HEK293 (cell line): ENCODE measurements around the gene BCAS3.

Source experiments
- CTCF ChIA-PET: fragments of 350-600 bp; formaldehyde crosslinking; extraction: SDS; loops from one replicate; lab custom pipeline; 2021; ENCODE audit warnings: antibody characterized with exemption; lab: Yijun Ruan, JAX
- POLR2A ChIA-PET: fragments of 300-600 bp; formaldehyde crosslinking; extraction: SDS; loops from one replicate; lab custom pipeline; 2020; ENCODE audit warnings: antibody characterized with exemption, inconsistent platforms; lab: Yijun Ruan, JAX
- H3K27ac ChIP-seq: fragments of 200-500 bp; sonication (Bioruptor generic); 2 replicates; pipeline ENCODE4 v1.5.1; 2014; ENCODE audit warnings: low read depth, low read length, control low read depth, inconsistent platforms; ENCODE audit errors: extremely low read depth
- H3K36me3 ChIP-seq, 2 experiments: fragments of 200-500 bp in 1 of 2; sonication (Bioruptor generic) in 1 of 2; 1 replicate in 1 of 2; 2 replicates in 1 of 2; pipeline ENCODE4 v1.5.1; 2014 to 2017; ENCODE audit warnings: inconsistent platforms in 2 of 2, low read length in 2 of 2; ENCODE audit not compliant: control insufficient read depth in 2 of 2, insufficient read depth in 1 of 2
- H3K4me1 ChIP-seq: fragments of 200-500 bp; sonication (Bioruptor generic); 2 replicates; pipeline ENCODE4 v1.5.1; 2014; ENCODE audit warnings: mild to moderate bottlenecking, low read length, inconsistent platforms; ENCODE audit not compliant: control insufficient read depth, insufficient read depth
- H3K4me3 ChIP-seq: 2 replicates; pipeline ENCODE4 v1.5.1; 2011; ENCODE audit warnings: low read depth, mild to moderate bottlenecking, control low read depth, low read length, moderate library complexity
- H3K9me3 ChIP-seq: fragments of 200-500 bp; sonication (Bioruptor generic); 2 replicates; pipeline ENCODE4 v1.5.1; 2014; ENCODE audit warnings: low read depth, low read length, inconsistent platforms; ENCODE audit not compliant: control insufficient read depth, insufficient read depth
- AEBP2 ChIP-seq: fragments of 450-650 bp; formaldehyde crosslinking; IDR thresholded peaks from 2 replicates; pipeline ENCODE4 v1.5.1; 2016; ENCODE audit warnings: missing biosample characterization, missing genetic modification characterization, borderline replicate concordance
- EGR2 ChIP-seq: fragments of 450-650 bp; formaldehyde crosslinking; IDR thresholded peaks from 2 replicates; pipeline ENCODE4 v1.5.1; 2016; ENCODE audit warnings: low read depth, missing biosample characterization, missing genetic modification characterization
- ELK4 ChIP-seq: IDR thresholded peaks from 2 replicates; pipeline ENCODE4 v1.6.1; 2011; ENCODE audit warnings: mild to moderate bottlenecking, low read depth, low read length, borderline replicate concordance
- KLF10 ChIP-seq: fragments of 450-650 bp; IDR thresholded peaks from 2 replicates; pipeline ENCODE4 v1.5.1; 2018; ENCODE audit warnings: missing biosample characterization, mild to moderate bottlenecking, missing genetic modification characterization
- PATZ1 ChIP-seq: fragments of 450-650 bp; formaldehyde crosslinking; IDR thresholded peaks from 2 replicates; pipeline ENCODE4 v1.5.1; 2016; ENCODE audit warnings: missing biosample characterization, missing genetic modification characterization
- RBAK ChIP-seq: fragments of 450-650 bp; formaldehyde crosslinking; IDR thresholded peaks from 2 replicates; pipeline ENCODE4 v1.5.1; 2016; ENCODE audit warnings: missing biosample characterization, missing genetic modification characterization
- REPIN1 ChIP-seq: fragments of 450-650 bp; formaldehyde crosslinking; IDR thresholded peaks from 2 replicates; pipeline ENCODE4 v1.5.1; 2017; ENCODE audit warnings: missing biosample characterization, missing genetic modification characterization, low read depth
- SCRT2 ChIP-seq: fragments of 450-650 bp; formaldehyde crosslinking; IDR thresholded peaks from 2 replicates; pipeline ENCODE4 v1.5.1; 2016; ENCODE audit warnings: missing biosample characterization, missing genetic modification characterization
- WT1 ChIP-seq: fragments of 450-650 bp; formaldehyde crosslinking; IDR thresholded peaks from 2 replicates; pipeline ENCODE4 v1.5.1; 2016; ENCODE audit warnings: missing biosample characterization, missing genetic modification characterization
- YY1 ChIP-seq: fragments of 450-650 bp; formaldehyde crosslinking; IDR thresholded peaks from 2 replicates; pipeline ENCODE4 v1.5.1; 2018; ENCODE audit warnings: missing biosample characterization, missing genetic modification characterization
- ZBTB1 ChIP-seq: fragments of 450-650 bp; formaldehyde crosslinking; IDR thresholded peaks from 2 replicates; pipeline ENCODE4 v1.5.1; 2016; ENCODE audit warnings: missing biosample characterization, missing genetic modification characterization
- ZBTB8A ChIP-seq: fragments of 450-650 bp; formaldehyde crosslinking; IDR thresholded peaks from 2 replicates; pipeline ENCODE4 v1.5.1; 2016; ENCODE audit warnings: missing biosample characterization, missing genetic modification characterization
- ZNF140 ChIP-seq: fragments of 450-650 bp; formaldehyde crosslinking; IDR thresholded peaks from 2 replicates; pipeline ENCODE4 v1.5.1; 2016; ENCODE audit warnings: missing biosample characterization, missing genetic modification characterization
- ZNF146 ChIP-seq: fragments of 450-650 bp; formaldehyde crosslinking; IDR thresholded peaks from 2 replicates; pipeline ENCODE4 v1.5.1; 2016; ENCODE audit warnings: missing biosample characterization, missing genetic modification characterization
- ZNF221 ChIP-seq: fragments of 450-650 bp; formaldehyde crosslinking; IDR thresholded peaks from 2 replicates; pipeline ENCODE4 v1.5.1; 2017; ENCODE audit warnings: missing biosample characterization, missing genetic modification characterization, borderline replicate concordance
- ZNF266 ChIP-seq: fragments of 450-650 bp; formaldehyde crosslinking; IDR thresholded peaks from 2 replicates; pipeline ENCODE4 v1.5.1; 2016; ENCODE audit warnings: missing biosample characterization, missing genetic modification characterization, low read depth
- ZNF362 ChIP-seq: fragments of 450-650 bp; formaldehyde crosslinking; IDR thresholded peaks from 2 replicates; pipeline ENCODE4 v1.5.1; 2016; ENCODE audit warnings: missing biosample characterization, missing genetic modification characterization
- ZNF394 ChIP-seq: fragments of 450-650 bp; formaldehyde crosslinking; IDR thresholded peaks from 2 replicates; pipeline ENCODE4 v1.5.1; 2016; ENCODE audit warnings: missing biosample characterization, missing genetic modification characterization, mild to moderate bottlenecking, moderate library complexity, borderline replicate concordance
- ZNF473 ChIP-seq: fragments of 450-650 bp; formaldehyde crosslinking; IDR thresholded peaks from 2 replicates; pipeline ENCODE4 v1.5.1; 2017; ENCODE audit warnings: missing biosample characterization, missing genetic modification characterization
- ZNF513 ChIP-seq: fragments of 450-650 bp; IDR thresholded peaks from 2 replicates; pipeline ENCODE4 v1.5.1; 2018; ENCODE audit warnings: missing biosample characterization, missing genetic modification characterization
- ZNF561 ChIP-seq: fragments of 450-650 bp; IDR thresholded peaks from 2 replicates; pipeline ENCODE4 v1.5.1; 2018; ENCODE audit warnings: missing biosample characterization, missing genetic modification characterization, borderline replicate concordance
- ZNF585B ChIP-seq: fragments of 450-650 bp; formaldehyde crosslinking; IDR thresholded peaks from 2 replicates; pipeline ENCODE4 v1.5.1; 2016; ENCODE audit warnings: missing biosample characterization, missing genetic modification characterization
- ZNF626 ChIP-seq: fragments of 450-650 bp; sonication (Bioruptor Pico); formaldehyde crosslinking; IDR thresholded peaks from 2 replicates; pipeline ENCODE4 v1.5.1; 2018; ENCODE audit warnings: missing biosample characterization, missing genetic modification characterization, inconsistent platforms
- TF ChIP-seq, protein P1 (sequence below): fragments of 450-650 bp; formaldehyde crosslinking; IDR thresholded peaks from 2 replicates; pipeline ENCODE4 v1.5.1; 2017; ENCODE audit warnings: missing biosample characterization, missing genetic modification characterization
- TF ChIP-seq, protein P2 (sequence below): fragments of 450-650 bp; formaldehyde crosslinking; IDR thresholded peaks from 2 replicates; pipeline ENCODE4 v1.5.1; 2017; ENCODE audit warnings: missing biosample characterization, missing genetic modification characterization

BCAS3 gene

DNA sequence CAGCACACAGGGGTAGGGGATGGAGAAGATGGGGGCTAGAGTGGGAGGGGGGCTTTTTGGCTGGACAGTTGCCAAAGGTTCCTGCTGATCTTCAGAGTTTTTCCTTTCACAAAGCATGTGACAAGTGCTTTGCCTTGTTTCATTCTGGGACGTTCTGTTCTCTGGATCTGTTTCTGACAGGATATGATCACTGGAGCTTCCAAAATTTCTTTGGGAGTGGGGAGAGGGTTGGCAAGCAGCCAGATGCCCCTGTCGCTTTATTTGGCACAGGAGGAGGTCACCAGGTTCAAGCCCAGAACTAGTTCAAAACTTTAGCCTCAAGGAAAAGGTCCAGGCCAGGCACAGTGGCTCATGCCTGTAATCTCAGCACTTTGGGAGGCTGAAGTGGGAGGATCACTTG is 653.5 kb downstream of the BCAS3 start:
- no peak for TF ChIP-seq ZNF362 (tag by site-specific recombination)
- TF ChIP-seq ZNF140, result no peak
- no peak for TF ChIP-seq ZNF473 (tag by site-specific recombination)
- no peak for TF ChIP-seq SCRT2 (tag by site-specific recombination)
- no peak for TF ChIP-seq YY1 (tag by site-specific recombination)
- no peak for TF ChIP-seq ZNF561 (tag by site-specific recombination)
- no peak for TF ChIP-seq KLF10
- no peak for TF ChIP-seq RBAK (tag by site-specific recombination)
- TF ChIP-seq ZBTB1 (tag by site-specific recombination), result no peak
- TF ChIP-seq, protein P1, sequence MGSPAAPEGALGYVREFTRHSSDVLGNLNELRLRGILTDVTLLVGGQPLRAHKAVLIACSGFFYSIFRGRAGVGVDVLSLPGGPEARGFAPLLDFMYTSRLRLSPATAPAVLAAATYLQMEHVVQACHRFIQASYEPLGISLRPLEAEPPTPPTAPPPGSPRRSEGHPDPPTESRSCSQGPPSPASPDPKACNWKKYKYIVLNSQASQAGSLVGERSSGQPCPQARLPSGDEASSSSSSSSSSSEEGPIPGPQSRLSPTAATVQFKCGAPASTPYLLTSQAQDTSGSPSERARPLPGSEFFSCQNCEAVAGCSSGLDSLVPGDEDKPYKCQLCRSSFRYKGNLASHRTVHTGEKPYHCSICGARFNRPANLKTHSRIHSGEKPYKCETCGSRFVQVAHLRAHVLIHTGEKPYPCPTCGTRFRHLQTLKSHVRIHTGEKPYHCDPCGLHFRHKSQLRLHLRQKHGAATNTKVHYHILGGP (tag by site-specific recombination), result no peak
- TF ChIP-seq ZNF146 (tag by site-specific recombination), result no peak
- TF ChIP-seq WT1 (tag by site-specific recombination), result no peak
- no peak for TF ChIP-seq ZBTB8A (tag by site-specific recombination)
- TF ChIP-seq REPIN1 (tag by site-specific recombination), result no peak
- ChIA-PET POLR2A (no interaction called here), CTCF (interaction anchor here (0.7 kb wide), 1 partner anchor 17 kb away, joined by 3 read pairs; no protein-coding TSS in a partner anchor)
- H3K36me3 ChIP-seq, result no peaks in the 10 kb centered on the region
- no peak overlapping the region for H3K27ac ChIP-seq
- H3K4me3 ChIP-seq, result no peak overlapping the region
- H3K9me3 ChIP-seq, result no peaks in the 10 kb centered on the region
- H3K4me1 ChIP-seq, result peaks cover 8% of the 10 kb centered on the region

GRCh38 chr17:61331886-61332285 is 654.2 kb downstream of the BCAS3 start:
- Histone ChIP-seq H3K9me3 (no peaks in the 10 kb centered on the region), H3K27ac (no peak overlapping the region), H3K4me3 (no peak overlapping the region), H3K4me1 (peaks cover 12% of the 10 kb centered on the region), H3K36me3 (no peaks in the 10 kb centered on the region)
- POLR2A ChIA-PET, result no interaction called here
- CTCF ChIA-PET, result interaction anchor here (0.5 kb wide), 1 partner anchor 1191 kb away, joined by 3 read pairs; no protein-coding TSS in a partner anchor
- TF ChIP-seq SCRT2 (tag by site-specific recombination) (no peak), ZNF266 (tag by site-specific recombination) (no peak), ZNF394 (tag by site-specific recombination) (no peak), EGR2 (tag by site-specific recombination) (no peak), PATZ1 (tag by site-specific recombination) (no peak), ZNF626 (no peak), ZBTB1 (tag by site-specific recombination) (no peak), ZNF221 (tag by site-specific recombination) (no peak), ZNF513 (tag by site-specific recombination) (no peak), ZNF585B (no peak), AEBP2 (tag by site-specific recombination) (no peak), ELK4 (no peak)
- TF ChIP-seq, protein P2, sequence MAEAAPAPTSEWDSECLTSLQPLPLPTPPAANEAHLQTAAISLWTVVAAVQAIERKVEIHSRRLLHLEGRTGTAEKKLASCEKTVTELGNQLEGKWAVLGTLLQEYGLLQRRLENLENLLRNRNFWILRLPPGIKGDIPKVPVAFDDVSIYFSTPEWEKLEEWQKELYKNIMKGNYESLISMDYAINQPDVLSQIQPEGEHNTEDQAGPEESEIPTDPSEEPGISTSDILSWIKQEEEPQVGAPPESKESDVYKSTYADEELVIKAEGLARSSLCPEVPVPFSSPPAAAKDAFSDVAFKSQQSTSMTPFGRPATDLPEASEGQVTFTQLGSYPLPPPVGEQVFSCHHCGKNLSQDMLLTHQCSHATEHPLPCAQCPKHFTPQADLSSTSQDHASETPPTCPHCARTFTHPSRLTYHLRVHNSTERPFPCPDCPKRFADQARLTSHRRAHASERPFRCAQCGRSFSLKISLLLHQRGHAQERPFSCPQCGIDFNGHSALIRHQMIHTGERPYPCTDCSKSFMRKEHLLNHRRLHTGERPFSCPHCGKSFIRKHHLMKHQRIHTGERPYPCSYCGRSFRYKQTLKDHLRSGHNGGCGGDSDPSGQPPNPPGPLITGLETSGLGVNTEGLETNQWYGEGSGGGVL (tag by site-specific recombination), result no peak
